GM18526 (cell line): Measurements from ENCODE around the gene RAG1.

Experiments used
- POLR2A ChIP-seq: IDR thresholded peaks from 3 replicates; pipeline ENCODE4 v1.6.1; 2011; ENCODE audit not compliant: insufficient read length; ENCODE audit errors: extremely low read depth

Gene RAG1

DNA sequence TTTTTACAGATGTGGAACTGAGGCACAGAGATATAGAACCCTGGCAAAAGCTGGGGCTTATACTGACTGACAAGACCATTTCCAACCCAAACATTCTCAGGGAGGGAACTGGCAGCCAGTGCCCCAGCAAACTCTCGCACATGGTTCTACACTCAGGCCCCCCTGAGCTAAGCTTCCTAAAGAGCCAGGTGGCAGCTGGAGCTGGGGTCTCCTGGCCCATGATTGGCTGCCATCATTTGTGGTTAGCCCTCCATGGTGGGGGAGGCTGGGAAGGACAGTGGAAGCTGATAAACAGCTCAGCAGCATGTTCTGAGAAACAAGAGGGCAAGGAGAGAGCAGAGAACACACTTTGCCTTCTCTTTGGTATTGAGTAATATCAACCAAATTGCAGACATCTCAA lies at the start of gene RAG1:
Gene RAG1 (plus strand): TSS at position 314 of the 400 bp plus-strand sequence. CDS start 5,298 bp downstream, outside the sequence.
- TF ChIP-seq POLR2A: no peak

DNA sequence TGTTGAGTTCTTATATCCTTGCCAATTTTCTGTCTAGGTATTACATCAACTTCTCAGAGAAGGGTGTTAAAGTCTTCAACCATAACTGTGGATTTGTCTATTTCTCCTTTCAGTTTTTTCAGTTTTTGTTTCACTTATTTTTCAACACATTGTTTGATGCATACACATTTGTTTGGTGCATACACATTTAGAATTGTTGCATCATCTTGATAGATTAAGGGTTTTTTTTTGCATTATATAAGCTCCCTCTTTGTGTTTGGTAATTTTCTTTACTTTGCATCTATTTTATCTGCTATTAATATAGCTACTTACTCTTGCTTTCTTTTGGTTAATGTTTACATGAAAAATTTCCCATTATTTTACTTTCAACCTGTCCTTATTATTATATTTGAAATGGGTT lies 37.0 kb upstream of the RAG1 start:
- TF ChIP-seq POLR2A: no peak

DNA sequence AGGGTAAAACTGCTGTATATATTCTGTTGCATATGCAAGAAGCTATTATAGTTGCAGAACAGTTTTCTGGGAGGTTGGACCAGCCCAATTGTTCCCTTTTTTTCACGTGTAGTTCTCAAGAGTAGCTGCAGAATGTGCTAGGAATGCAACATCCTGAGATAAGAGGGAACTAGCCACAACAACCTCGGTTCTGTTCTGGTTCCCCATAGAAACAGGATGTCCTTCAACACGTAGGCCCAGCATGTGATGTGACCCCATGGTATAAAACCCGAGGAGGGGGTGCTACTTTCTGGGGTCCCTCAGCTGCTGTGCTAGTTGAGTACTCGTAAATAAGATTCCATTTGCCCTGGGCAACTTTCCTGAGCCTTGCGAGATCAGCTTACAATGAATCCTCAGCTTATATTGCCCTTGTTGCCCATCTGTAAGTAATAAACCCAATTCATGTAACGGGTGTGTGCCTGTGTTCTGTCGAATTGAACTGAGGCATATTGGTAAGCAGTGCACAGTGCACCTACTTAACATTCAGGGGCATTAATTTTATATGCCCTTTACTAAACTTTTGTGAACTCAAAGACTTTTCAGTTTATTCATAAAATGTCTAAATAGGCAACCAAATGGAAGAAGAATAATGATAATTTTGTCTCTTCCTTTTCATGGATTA lies 34.7 kb upstream of the RAG1 start:
- TF ChIP-seq POLR2A: no peak

DNA sequence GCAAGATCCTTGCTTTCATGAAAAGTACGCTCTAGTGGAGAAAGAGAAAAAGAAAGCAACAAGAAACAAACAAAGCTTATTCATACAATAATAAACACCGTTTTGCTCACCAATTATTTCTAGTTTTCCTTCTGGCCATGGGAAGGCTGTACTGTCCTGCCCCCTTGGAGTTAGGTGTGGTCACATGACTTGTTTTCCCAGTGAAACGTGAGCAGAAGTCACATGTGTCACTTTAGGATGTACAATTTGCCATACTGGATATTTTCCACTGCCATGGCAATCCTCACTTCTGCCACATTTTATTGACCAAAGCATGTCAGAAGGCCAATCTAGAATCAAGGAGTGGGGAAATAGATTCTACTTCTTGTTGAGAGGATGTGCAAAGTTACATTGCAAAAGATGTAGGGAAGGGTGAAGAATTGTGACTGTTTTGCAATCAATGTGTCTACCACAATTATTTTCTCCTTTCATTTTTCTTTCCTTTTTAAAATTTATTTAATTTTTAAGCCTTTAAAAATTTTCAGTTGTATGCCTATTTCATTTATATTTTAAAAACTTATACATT lies 33.4 kb upstream of the RAG1 start:
- no peak for TF ChIP-seq POLR2A

DNA sequence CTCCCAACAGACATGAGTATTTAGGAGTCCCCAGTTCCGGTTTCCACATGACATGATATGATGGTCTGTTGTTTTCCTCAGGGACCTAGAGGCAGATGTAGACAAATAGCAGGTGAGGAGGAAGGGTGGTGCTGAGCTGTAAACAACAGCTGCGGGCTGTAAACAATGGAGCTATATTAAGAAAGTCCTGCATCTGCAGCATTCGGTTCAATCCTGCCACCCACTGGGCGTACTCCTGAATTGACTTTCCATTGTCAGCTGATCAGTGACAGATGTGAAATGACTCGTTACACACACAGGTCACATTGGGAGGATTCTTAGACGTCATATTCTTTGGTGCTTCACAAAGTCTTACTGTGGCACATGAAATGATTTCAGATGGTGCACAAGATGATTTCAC lies 26.8 kb upstream of the RAG1 start:
- no peak for TF ChIP-seq POLR2A

DNA sequence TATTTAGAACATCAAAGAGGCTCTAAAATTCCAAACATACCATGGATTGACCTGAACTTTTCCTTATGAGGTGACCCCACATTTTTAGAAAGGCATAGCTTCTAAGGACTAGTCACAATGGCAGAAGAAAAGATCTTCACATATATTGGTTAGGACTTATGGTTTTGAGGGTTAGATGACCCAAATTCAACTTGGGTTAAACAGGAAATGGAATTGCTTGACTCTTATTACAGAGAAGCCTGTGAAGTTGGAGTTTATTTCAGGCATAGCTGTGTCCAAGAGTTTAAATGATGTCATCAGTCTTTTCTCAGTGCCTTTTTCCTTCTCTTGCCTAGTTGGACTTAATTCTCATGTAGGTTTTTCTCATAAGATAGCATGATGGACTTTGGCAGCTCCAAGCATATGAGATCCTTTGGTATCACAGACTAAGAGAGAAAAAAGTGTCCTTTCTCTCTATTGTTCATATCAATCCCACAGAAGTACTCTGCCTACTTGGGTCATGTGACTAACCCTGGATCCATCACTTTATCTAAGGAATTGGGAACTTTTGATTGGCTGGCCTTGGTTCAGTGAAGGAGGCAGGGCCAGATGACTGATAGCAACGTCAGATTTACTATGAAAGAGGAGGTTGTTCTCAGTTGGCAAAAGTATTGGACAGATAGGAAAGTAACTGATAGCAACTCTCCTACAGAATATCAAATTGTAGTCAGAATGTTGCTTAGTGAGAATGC lies 17.3 kb upstream of the RAG1 start:
- TF ChIP-seq POLR2A: no peak

DNA sequence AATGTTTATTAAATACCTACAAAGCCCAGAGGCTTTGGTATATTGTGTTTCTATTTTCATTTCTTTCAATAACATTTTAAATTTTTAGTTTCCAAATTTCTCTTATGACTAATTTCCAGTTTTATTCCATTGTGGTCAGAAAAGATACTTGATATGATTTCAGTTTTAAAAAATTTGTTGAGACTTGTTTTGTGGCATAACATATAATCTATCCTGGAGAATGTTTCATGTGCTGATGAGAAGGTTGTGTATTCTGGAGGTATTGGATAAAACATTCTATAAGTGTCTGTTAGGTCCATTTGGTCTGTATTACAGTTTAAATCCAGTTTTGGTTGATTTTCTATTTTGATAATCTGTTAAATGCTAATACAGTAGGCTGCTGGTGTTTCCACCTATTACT lies 9.8 kb upstream of the RAG1 start:
- TF ChIP-seq POLR2A: no peak

DNA sequence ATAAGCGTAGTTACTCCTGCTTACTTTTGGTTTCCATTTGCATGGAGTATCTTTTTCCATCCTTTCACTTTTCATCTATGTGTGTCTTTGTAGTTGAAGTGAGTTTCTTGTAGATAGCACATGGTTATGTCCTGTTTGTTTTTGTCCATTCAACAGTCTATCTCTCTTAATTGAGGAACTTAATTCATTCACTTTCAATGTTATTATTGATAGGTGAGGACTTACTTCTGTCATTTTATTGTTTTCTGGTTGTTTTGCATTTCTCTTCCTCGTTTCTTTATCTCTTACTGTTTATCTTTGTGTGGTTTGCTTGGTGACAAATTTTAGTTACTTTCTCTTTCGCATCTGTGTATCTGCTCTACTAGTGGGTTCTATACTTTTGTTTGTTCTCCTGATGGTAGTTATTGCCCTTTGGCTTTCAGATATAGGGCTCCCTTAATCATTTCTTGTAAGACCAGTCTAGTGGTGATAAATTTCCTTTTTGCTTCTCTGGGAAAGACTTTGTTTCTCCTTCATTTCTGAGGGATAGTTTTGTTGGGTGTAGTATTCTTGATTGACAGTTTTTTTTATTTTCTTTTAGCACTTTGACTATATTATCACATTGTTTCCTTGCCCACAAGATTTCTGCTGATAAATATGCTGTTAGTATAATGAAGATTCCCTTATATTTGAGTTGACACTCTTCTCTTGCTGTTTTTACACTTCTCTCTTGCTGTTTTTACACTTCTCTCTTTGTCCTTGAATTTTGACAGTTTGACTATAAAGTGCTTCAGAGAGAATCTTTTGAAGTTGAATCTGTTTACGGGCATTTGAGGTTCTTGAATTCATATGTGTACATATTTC lies 9.0 kb upstream of the RAG1 start:
- no peak for TF ChIP-seq POLR2A

DNA sequence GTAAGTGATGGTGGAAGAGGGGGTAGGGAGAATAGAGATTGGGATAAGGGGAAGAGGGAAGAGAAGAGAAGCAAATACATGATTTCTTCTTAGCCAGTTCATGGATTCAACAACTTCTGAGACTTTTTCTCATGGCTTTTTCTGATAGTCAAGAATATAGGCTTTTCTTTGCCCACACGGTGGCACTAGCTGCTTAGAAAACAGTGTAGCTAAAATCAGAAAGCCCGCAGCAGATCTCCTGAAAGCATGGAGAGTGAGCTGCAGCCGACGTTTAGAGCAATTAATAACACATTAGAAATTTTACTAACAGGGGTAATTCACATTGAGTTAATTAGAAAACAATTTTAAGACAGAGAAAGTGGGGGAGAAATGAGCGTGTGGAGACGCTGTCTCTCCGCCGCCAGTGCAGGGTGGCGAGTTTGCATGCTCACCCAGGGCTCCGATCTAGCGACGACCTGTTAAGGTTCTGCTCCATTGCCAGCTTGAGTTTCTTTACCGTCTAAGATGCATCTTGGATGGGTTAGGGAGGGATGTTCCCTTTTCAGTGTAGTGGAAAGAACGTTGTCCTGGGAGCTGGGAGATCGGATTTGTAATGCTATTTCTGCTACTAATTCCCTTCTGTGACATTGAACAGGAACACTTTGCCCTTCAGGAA lies 3.3 kb upstream of the RAG1 start:
- TF ChIP-seq POLR2A: no peak

DNA sequence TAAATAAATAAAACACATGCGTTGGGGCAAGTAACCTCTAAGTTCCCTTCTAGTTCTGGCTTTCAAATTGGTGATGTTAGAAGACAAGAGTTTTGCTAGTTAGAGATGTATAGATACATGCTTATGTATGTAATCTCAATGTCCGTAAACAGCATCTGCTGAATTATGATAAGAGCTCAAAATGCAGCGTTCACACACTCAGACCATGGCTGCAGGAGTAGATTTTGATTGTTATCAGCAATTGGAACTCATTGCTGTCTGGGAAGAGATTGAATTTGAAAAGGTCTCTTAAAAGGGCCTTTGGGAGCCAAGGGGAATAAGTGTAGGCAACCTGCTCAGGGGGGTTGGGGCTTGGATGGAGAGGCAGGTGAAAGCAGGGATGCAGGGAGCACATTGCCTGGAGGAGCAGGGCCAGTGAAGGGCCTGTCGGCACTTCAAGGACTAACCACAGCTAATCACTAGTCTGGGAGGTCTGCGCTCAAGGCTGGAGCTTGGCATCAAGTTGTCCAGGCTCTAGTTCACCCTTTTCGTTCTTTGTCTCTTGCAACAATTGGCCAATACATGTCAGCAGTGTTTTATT lies 2.7 kb upstream of the RAG1 start:
- TF ChIP-seq POLR2A: no peak

DNA sequence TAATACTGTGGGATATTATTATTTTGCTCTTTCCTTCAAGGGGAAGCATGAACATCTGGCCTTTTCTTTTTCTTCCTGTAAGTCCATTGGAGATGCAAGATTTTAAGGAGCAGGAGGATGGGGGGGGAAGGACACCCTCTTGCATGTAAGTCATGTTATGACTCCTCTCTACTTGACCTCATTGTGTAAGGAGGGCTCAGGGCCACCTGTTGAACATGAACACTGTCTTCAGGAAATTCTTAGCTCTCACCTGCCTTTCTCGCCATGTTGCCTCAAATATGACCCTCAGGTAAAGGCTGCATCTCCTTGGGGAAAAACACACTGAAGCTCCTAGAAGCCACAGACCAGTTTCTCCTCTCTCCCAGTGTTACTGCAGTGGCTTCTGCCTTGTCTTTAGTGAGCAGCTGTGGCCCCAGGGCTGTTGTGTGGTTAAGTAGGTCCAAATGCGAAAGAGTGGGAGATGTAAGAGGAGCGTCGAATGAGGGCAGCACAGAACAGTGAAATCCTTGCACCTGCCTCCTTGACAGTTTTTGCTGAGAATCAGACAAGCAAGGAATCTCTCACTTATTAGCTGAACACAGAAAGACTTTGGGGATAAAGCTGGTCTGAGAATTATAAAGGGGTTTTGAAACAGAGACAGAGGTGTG lies 1.3 kb upstream of the RAG1 start:
- TF ChIP-seq POLR2A: no peak

DNA sequence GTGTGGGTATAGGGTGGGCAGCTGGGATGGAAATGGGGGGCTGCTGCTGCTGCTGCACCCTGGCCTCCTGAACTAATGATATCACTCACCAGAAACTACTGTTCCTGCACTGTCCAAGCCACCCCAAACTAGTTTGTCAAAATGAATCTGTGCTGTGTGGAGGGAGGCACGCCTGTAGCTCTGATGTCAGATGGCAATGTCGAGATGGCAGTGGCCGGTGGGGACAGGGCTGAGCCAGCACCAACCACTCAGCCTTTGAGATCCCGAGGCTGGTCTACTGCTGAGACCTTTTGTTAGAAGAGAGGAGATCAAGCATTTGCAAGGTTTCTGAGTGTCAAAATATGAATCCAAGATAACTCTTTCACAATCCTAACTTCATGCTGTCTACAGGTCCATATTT lies 1.3 kb downstream of the RAG1 start:
- TF ChIP-seq POLR2A: no peak

DNA sequence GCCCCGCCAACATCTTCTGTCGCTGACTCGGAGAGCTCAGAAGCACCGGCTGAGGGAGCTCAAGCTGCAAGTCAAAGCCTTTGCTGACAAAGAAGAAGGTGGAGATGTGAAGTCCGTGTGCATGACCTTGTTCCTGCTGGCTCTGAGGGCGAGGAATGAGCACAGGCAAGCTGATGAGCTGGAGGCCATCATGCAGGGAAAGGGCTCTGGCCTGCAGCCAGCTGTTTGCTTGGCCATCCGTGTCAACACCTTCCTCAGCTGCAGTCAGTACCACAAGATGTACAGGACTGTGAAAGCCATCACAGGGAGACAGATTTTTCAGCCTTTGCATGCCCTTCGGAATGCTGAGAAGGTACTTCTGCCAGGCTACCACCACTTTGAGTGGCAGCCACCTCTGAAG lies 6.7 kb downstream of the RAG1 start:
- TF ChIP-seq POLR2A: no peak

DNA sequence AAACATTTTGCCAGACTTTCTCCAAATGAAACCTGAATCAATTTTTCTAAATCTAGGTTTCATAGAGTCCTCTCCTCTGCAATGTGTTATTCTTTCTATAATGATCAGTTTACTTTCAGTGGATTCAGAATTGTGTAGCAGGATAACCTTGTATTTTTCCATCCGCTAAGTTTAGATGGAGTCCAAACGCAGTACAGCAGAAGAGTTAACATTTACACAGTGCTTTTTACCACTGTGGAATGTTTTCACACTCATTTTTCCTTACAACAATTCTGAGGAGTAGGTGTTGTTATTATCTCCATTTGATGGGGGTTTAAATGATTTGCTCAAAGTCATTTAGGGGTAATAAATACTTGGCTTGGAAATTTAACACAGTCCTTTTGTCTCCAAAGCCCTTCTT lies 9.6 kb downstream of the RAG1 start:
- TF ChIP-seq POLR2A: no peak
